Choroid plexus epithelial cell (primary cell): ENCODE measurements around the gene SPRING1.

Experiments
- DNase-seq: peaks from one replicate; pipeline ENCODE4 v3.0.0-alpha.2; 2010; ENCODE audit warnings: low read depth
- H3K4me3 ChIP-seq: 2 replicates; pipeline ENCODE4 v1.5.1; 2011; ENCODE audit warnings: low read depth, mild to moderate bottlenecking, control low read depth, low read length, moderate library complexity
- CTCF ChIP-seq: conservative IDR thresholded peaks from 2 replicates; pipeline ENCODE4 v1.5.1; 2011; ENCODE audit warnings: low read depth, mild to moderate bottlenecking, control low read depth, inconsistent platforms, low read length, moderate library complexity

Gene SPRING1

GRCh38 chr12:116774020-116774419 is 36.2 kb upstream of the SPRING1 start:
- no peak overlapping the region for H3K4me3 ChIP-seq
- TF ChIP-seq CTCF = no peak
- DNase-seq = no peak

- no peak overlapping the region for H3K4me3 ChIP-seq
- peak; percentile 16 for TF ChIP-seq CTCF
- DNase-seq = peak; percentile 17
Measured at GRCh38 chr12:116773276-116773731, 35.4 kb upstream of the SPRING1 start.

- TF ChIP-seq CTCF = no peak
- no peak overlapping the region for H3K4me3 ChIP-seq
- DNase-seq = no peak
Measured at GRCh38 chr12:116771651-116772050, 33.8 kb upstream of the SPRING1 start.

- H3K4me3 ChIP-seq = no peak overlapping the region
- no peak for DNase-seq
- TF ChIP-seq CTCF = no peak
Measured at GRCh38 chr12:116766746-116767145, 28.9 kb upstream of the SPRING1 start.

- H3K4me3 ChIP-seq = no peak overlapping the region
- no peak for DNase-seq
- no peak for TF ChIP-seq CTCF
Measured at GRCh38 chr12:116766285-116766684, 28.4 kb upstream of the SPRING1 start.

GRCh38 chr12:116765271-116765670 is 27.4 kb upstream of the SPRING1 start:
- H3K4me3 ChIP-seq = no peak overlapping the region
- no peak for DNase-seq
- no peak for TF ChIP-seq CTCF

GRCh38 chr12:116761499-116761898 is 23.6 kb upstream of the SPRING1 start:
- DNase-seq = no peak
- no peak overlapping the region for H3K4me3 ChIP-seq
- no peak for TF ChIP-seq CTCF
